ENCODE data around the gene KLHL30.

Gene KLHL30

GRCh38 chr2:238126775-238127164 lies 11.7 kb upstream of the KLHL30 start:
- Histone ChIP-seq H3K4me3 (ENCODE audit: low read depth, low read length, poor library complexity, severe bottlenecking) (no peak overlapping the region), H3K36me3 (ENCODE audit: insufficient read depth, low read length) (no peaks in the 10 kb centered on the region), H3K9me3 (ENCODE audit: low read length) (no peaks in the 10 kb centered on the region), H3K79me2 (ENCODE audit: insufficient read depth, low read length) (no peaks in the 10 kb centered on the region), H3K9me2 (ENCODE audit: low read depth, low read length) (no peaks in the 10 kb centered on the region), H3K4me2 (ENCODE audit: low read length) (no peak overlapping the region), H3K4me1 (ENCODE audit: insufficient read depth, low read length, severe bottlenecking) (no peaks in the 10 kb centered on the region), H3F3A (ENCODE audit: insufficient read depth, low read length) (no peaks in the 10 kb centered on the region), H3K27me3 (ENCODE audit: insufficient read depth, low read length) (peaks cover 7% of the 10 kb centered on the region), H4K20me1 (ENCODE audit: insufficient read depth, low read length) (no peaks in the 10 kb centered on the region), H2AFZ (ENCODE audit: low read length) (no peak overlapping the region), H3K9ac (ENCODE audit: low read length) (no peak overlapping the region), H3K27ac (ENCODE audit: low read depth, low read length, poor library complexity, severe bottlenecking) (no peak overlapping the region)
- TF ChIP-seq CTCF (IDR thresholded peaks at IDR 0.05; ENCODE audit: low read length), result no peak
- no peak for TF ChIP-seq EZH2 (IDR thresholded peaks at IDR 0.05; ENCODE audit: borderline replicate concordance, low read length)

GRCh38 chr2:238127165-238128060 lies 11.1 kb upstream of the KLHL30 start:
- no peaks in the 10 kb centered on the region for H3K4me1 ChIP-seq (ENCODE audit: insufficient read depth, low read length, severe bottlenecking)
- no peaks in the 10 kb centered on the region for H4K20me1 ChIP-seq (ENCODE audit: insufficient read depth, low read length)
- H3K4me3 ChIP-seq (ENCODE audit: low read depth, low read length, poor library complexity, severe bottlenecking), result no peak overlapping the region
- no peak overlapping the region for H3K9ac ChIP-seq (ENCODE audit: low read length)
- no peak overlapping the region for H3K27ac ChIP-seq (ENCODE audit: low read depth, low read length, poor library complexity, severe bottlenecking)
- H2AFZ ChIP-seq (ENCODE audit: low read length), result no peak overlapping the region
- H3K9me2 ChIP-seq (ENCODE audit: low read depth, low read length), result no peaks in the 10 kb centered on the region
- H3K27me3 ChIP-seq (ENCODE audit: insufficient read depth, low read length), result peaks cover 14% of the 10 kb centered on the region
- no peak for TF ChIP-seq EZH2 (IDR thresholded peaks at IDR 0.05; ENCODE audit: borderline replicate concordance, low read length)
- no peak for TF ChIP-seq CTCF (IDR thresholded peaks at IDR 0.05; ENCODE audit: low read length)
- H3K36me3 ChIP-seq (ENCODE audit: insufficient read depth, low read length), result no peaks in the 10 kb centered on the region
- no peak overlapping the region for H3K4me2 ChIP-seq (ENCODE audit: low read length)
- H3F3A ChIP-seq (ENCODE audit: insufficient read depth, low read length), result no peaks in the 10 kb centered on the region
- H3K79me2 ChIP-seq (ENCODE audit: insufficient read depth, low read length), result no peaks in the 10 kb centered on the region
- no peaks in the 10 kb centered on the region for H3K9me3 ChIP-seq (ENCODE audit: low read length)

- H3K79me2 ChIP-seq (ENCODE audit: insufficient read depth, low read length), result no peaks in the 10 kb centered on the region
- H3K9ac ChIP-seq (ENCODE audit: low read length), result no peak overlapping the region
- no peak overlapping the region for H3K27ac ChIP-seq (ENCODE audit: low read depth, low read length, poor library complexity, severe bottlenecking)
- H4K20me1 ChIP-seq (ENCODE audit: insufficient read depth, low read length), result no peaks in the 10 kb centered on the region
- peaks cover 19% of the 10 kb centered on the region for H3K27me3 ChIP-seq (ENCODE audit: insufficient read depth, low read length)
- no peaks in the 10 kb centered on the region for H3K9me2 ChIP-seq (ENCODE audit: low read depth, low read length)
- TF ChIP-seq CTCF (IDR thresholded peaks at IDR 0.05; ENCODE audit: low read length) (no peak), EZH2 (IDR thresholded peaks at IDR 0.05; ENCODE audit: borderline replicate concordance, low read length) (no peak)
- no peaks in the 10 kb centered on the region for H3K4me1 ChIP-seq (ENCODE audit: insufficient read depth, low read length, severe bottlenecking)
- H3F3A ChIP-seq (ENCODE audit: insufficient read depth, low read length), result no peaks in the 10 kb centered on the region
- no peak overlapping the region for H3K4me3 ChIP-seq (ENCODE audit: low read depth, low read length, poor library complexity, severe bottlenecking)
- no peaks in the 10 kb centered on the region for H3K9me3 ChIP-seq (ENCODE audit: low read length)
- H2AFZ ChIP-seq (ENCODE audit: low read length), result no peak overlapping the region
- H3K4me2 ChIP-seq (ENCODE audit: low read length), result no peak overlapping the region
- no peaks in the 10 kb centered on the region for H3K36me3 ChIP-seq (ENCODE audit: insufficient read depth, low read length)
Measured at GRCh38 chr2:238128061-238128440, 10.4 kb upstream of the KLHL30 start.

All from OCI-LY1 (cell line).